Cerebellar nuclear complex (tissue), 1 donor: ENCODE data around the gene TTC28.
"Not testable (repeated sequence)": the region's sequence is repeated elsewhere in the genome, so short reads cannot be mapped to it uniquely, and the experiment has no call there.

ENCODE experiments used
- DNase-seq, 2 experiments: peaks; one replicate each; lab custom pipeline; 2025; lab: John Stamatoyannopoulos, UW

TTC28 gene

GRCh38 chr22:28679611-28680287, at the start of gene TTC28:
Gene TTC28, minus strand, starts transcription at chr22:28679840. Its CDS starts 117 bp downstream, at chr22:28679723.
- not testable (repeated sequence) for DNase-seq

- DNase-seq: no peak
Measured at GRCh38 chr22:28728621-28729313, 49.1 kb upstream of the TTC28 start.

- DNase-seq: no peak
Measured at GRCh38 chr22:28728002-28728401, 48.4 kb upstream of the TTC28 start.

DNA sequence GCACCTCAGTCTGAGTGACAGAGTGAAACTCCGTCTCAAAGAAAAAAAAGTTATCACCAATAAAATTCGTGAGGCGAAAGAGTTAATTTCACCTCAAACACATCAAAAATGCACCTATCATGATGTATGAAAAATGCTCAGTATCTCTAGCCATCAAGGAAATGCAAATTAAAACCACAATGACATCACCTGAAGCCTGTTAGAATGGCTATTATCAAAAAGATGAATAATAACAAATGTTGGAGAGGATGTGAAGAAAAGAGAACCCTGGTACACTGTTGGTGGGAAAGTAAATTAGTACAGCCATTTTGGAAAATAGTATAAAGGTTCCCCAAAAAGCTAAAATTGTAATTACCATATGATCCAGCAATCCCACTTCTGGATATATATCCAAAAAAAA, 38.4 kb upstream of the TTC28 start:
- no peak for DNase-seq

DNA sequence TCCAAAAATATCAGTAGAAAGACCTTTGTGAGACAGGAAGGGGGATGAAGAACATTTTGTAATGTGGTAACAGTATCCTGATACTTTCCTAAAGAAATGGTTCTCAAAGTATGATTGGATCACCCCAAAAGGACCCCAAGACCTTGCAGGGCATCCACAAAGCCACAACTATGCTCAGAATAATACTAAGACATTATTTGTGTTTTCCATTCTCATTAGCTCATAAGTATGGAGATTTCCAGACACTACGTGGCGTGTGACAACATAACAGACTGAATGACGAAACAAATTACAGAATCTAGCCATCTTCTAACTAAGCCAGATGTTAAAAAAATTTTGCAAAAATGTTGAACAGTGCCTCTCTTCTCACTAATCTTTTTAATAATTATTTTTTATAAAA, 37.0 kb upstream of the TTC28 start:
- DNase-seq: no peak

DNA sequence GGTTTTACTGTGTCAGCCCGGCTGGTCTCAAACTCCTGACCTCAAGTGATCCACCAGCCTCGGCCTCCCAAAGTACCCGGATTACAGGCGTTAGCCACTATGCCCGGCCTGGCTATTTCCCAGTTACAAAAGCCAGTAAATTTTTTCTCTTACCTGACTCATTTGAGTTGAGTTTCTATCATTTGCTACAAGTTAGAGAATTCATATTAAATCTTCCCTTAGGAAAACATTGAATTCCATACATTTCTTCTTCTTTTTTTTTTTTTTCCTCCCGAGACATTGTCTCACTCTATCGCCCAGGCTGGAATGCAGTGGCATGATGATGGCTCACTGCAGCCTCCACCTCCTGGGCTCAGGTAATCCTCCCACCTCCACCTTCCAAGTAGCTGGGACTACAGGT, 36.0 kb upstream of the TTC28 start:
- no peak for DNase-seq

DNA sequence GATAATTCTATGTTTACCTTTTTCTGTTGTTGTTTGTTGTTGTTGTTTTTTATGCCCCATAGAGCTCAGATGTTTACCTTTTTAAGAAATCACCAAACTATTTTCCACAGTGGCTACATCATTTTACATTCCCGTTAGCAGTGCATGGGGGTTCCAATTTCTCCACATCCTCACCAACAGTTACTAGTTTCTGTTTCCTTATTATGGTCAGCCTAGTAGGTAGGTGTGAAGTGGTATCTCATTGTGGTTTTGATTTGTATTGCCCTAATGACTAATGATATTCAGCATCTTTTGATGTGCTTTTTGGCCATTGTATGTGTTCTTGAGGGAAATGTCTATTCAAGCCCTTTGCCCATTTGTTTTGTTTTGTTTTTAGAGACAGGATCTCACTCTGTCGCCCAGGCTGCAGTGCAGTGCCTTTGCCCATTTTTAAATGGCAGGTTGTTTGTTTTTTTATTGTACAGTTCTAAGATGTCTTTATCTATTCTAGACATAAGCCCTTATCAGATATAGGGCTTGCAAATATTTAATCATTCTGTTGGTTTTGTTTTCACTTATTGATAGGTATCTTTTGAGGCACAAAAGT, 34.5 kb upstream of the TTC28 start:
- DNase-seq: no peak

- DNase-seq: no peak
Measured at GRCh38 chr22:28711820-28712777, 32.5 kb upstream of the TTC28 start.

DNA sequence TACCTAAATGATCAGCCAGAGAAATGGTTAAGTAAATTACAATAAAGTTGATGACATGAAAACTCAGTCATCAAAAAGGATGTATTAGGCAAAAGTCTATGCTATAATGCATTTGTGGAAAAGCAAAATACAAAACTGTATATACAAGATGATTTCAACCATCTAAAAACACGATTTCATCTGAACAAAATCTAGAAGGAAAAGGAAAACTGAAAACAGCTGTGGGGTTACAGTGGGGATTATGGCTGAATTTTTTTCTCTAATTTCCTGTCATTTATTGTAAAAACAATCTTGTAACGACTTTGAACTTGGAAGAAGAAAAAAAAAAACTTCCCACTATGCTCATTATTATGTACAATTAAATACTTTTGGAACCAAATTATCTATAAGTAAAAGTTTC, 31.7 kb upstream of the TTC28 start:
- no peak for DNase-seq

- DNase-seq: no peak
Measured at GRCh38 chr22:28710576-28711191, 31.0 kb upstream of the TTC28 start.

GRCh38 chr22:28710107-28710506, 30.5 kb upstream of the TTC28 start:
- no peak for DNase-seq

GRCh38 chr22:28706845-28707244, 27.2 kb upstream of the TTC28 start:
- no peak for DNase-seq

DNA sequence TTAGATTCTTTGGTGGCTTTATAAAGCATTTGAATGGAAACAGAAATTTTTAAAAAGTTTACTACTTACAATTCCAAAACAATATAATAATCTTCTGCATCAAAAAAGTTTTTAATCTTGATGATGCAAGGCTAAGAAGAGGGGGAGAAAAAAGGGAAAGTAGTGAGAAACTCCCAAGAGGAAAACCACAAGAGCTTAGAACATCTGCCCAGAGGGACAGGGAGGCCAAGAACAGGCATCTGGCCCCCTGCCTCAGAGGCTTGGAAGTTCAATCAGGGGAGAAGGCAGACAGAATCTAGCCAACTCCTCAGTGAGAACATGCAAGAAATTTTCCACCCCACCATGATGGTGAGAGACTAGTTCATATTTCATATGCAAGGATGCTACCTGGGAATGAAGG, 23.8 kb upstream of the TTC28 start:
- DNase-seq: no peak

DNA sequence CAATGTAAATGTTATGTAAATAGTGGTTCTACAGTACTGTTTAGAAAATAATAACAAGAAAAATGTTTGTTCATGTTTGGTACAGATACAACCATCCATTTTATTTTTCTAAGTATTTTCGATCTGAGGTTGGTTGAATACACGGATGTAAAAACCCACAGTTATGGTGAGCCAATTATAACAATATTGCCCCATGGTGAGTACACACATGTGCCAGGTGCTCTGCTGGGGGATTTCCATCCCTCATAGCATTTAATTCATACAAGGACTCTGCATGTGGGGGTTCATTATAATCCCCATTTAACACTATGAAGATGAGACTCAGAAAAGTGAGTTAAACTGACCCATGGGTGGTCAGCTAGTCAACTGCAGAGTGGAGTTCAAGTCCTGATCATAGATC, 23.3 kb upstream of the TTC28 start:
- DNase-seq: no peak

- DNase-seq: not testable (repeated sequence)
Measured at GRCh38 chr22:28693041-28693760, 13.6 kb upstream of the TTC28 start.

- not testable (repeated sequence) for DNase-seq
Measured at GRCh38 chr22:28689796-28690195, 10.2 kb upstream of the TTC28 start.

- not testable (repeated sequence) for DNase-seq
Measured at GRCh38 chr22:28682966-28683365, 3.3 kb upstream of the TTC28 start.

- DNase-seq: not testable (repeated sequence)
Measured at GRCh38 chr22:28680813-28681490, 1.3 kb upstream of the TTC28 start.

DNA sequence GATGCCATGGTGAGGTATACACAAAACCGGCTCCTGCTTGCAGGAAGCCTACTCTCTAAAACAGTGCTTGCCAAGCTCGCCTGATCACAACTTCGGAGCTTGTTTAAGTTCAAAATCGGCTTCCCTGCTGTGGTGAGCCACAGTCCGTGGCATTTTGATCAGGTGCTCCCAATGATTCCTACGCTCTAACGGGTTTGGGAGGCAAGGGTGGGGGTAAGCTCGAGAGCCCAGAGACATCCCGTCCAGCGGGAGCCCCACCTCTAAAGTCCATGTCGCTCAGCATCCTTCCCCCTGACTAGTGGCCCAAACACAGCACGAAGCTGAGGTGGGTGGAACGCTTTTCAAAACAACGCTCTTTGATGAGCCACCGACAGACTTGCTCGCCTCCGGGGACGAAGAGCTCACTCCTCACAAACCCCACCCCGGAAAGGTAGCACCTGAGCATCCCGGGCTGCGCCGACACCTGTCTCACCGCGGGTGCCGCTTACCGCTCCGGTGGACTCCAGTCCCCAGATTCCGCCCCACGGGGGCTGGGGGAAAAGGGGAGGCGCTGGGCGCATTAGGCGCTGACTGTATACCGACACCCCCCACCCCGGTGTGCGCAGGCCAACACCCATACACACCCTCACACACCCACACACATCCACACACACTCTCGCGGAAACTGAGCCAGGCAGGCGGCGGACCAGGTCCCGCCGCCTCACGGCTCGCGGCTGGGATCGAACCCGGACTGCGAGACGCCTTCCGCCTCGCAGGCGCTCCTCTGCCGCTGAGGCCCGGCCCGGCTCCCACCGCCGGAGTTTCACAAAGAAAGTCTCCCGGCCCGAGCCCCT, 646 bp downstream of the TTC28 start:
- DNase-seq: not testable (repeated sequence)
